GM03348 (cell line): Measurements from ENCODE around the gene ARHGEF18.

ENCODE experiments used
- DNase-seq: peaks from one replicate; pipeline ENCODE4 v3.0.0; 2012; ENCODE audit warnings: low spot score

Gene ARHGEF18

GRCh38 chr19:7383284-7383683, 34.5 kb downstream of the ARHGEF18 start:
- DNase-seq, result no peak

GRCh38 chr19:7385062-7385461, 36.3 kb downstream of the ARHGEF18 start:
- no peak for DNase-seq

GRCh38 chr19:7386308-7386707, 37.6 kb downstream of the ARHGEF18 start:
- DNase-seq, result no peak

- DNase-seq, result no peak
Measured at GRCh38 chr19:7386769-7387168, 38.0 kb downstream of the ARHGEF18 start.

- DNase-seq, result no peak
Measured at GRCh38 chr19:7391218-7391670, 42.5 kb downstream of the ARHGEF18 start.

- DNase-seq, result no peak
Measured at GRCh38 chr19:7393459-7393858, 44.7 kb downstream of the ARHGEF18 start.

GRCh38 chr19:7393939-7394730, 45.4 kb downstream of the ARHGEF18 start:
- no peak for DNase-seq

GRCh38 chr19:7394731-7395359, 46.1 kb downstream of the ARHGEF18 start:
- DNase-seq, result peak; percentile 99

- peak; percentile 39 for DNase-seq
Measured at GRCh38 chr19:7395360-7396066, 46.8 kb downstream of the ARHGEF18 start.

- no peak for DNase-seq
Measured at GRCh38 chr19:7397687-7398086, 49.0 kb downstream of the ARHGEF18 start.
